Measurements from ENCODE around the gene KASH5.

- TF ChIP-seq GZF1 (CRISPR knock-in tag; IDR thresholded peaks at IDR 0.05) (no peak), SMARCC2 (IDR thresholded peaks at IDR 0.05) (no peak), NFE2L1 (CRISPR knock-in tag; IDR thresholded peaks at IDR 0.05; ENCODE audit: borderline replicate concordance) (no peak), FOSL1 (CRISPR knock-in tag; IDR thresholded peaks at IDR 0.05; ENCODE audit: borderline replicate concordance) (no peak), JUND (CRISPR knock-in tag; IDR thresholded peaks at IDR 0.05) (no peak), ZIK1 (CRISPR knock-in tag; IDR thresholded peaks at IDR 0.05; ENCODE audit: borderline replicate concordance, low read depth) (no peak), GABPA (IDR thresholded peaks at IDR 0.05; ENCODE audit: low read depth, low read length) (no peak), GABPA (CRISPR knock-in tag; IDR thresholded peaks at IDR 0.05; ENCODE audit: low read depth) (no peak), POLR2AphosphoS5 (IDR thresholded peaks at IDR 0.05; ENCODE audit: low read depth, low read length) (no peak), CTCF (CRISPR knock-in tag; IDR thresholded peaks at IDR 0.05) (no peak), ZNF232 (CRISPR knock-in tag; IDR thresholded peaks at IDR 0.05; ENCODE audit: borderline replicate concordance) (no peak)
- TF ChIP-seq, protein P1, sequence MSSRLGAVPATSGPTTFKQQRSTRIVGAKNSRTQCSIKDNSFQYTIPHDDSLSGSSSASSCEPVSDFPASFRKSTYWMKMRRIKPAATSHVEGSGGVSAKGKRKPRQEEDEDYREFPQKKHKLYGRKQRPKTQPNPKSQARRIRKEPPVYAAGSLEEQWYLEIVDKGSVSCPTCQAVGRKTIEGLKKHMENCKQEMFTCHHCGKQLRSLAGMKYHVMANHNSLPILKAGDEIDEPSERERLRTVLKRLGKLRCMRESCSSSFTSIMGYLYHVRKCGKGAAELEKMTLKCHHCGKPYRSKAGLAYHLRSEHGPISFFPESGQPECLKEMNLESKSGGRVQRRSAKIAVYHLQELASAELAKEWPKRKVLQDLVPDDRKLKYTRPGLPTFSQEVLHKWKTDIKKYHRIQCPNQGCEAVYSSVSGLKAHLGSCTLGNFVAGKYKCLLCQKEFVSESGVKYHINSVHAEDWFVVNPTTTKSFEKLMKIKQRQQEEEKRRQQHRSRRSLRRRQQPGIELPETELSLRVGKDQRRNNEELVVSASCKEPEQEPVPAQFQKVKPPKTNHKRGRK (CRISPR knock-in tag; IDR thresholded peaks at IDR 0.05): no peak
- TF ChIP-seq, protein P2, sequence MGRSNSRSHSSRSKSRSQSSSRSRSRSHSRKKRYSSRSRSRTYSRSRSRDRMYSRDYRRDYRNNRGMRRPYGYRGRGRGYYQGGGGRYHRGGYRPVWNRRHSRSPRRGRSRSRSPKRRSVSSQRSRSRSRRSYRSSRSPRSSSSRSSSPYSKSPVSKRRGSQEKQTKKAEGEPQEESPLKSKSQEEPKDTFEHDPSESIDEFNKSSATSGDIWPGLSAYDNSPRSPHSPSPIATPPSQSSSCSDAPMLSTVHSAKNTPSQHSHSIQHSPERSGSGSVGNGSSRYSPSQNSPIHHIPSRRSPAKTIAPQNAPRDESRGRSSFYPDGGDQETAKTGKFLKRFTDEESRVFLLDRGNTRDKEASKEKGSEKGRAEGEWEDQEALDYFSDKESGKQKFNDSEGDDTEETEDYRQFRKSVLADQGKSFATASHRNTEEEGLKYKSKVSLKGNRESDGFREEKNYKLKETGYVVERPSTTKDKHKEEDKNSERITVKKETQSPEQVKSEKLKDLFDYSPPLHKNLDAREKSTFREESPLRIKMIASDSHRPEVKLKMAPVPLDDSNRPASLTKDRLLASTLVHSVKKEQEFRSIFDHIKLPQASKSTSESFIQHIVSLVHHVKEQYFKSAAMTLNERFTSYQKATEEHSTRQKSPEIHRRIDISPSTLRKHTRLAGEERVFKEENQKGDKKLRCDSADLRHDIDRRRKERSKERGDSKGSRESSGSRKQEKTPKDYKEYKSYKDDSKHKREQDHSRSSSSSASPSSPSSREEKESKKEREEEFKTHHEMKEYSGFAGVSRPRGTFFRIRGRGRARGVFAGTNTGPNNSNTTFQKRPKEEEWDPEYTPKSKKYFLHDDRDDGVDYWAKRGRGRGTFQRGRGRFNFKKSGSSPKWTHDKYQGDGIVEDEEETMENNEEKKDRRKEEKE (IDR thresholded peaks at IDR 0.05): no peak
Observed at GRCh38 chr19:49456326-49456725, 68.3 kb downstream of the KASH5 start.

Data from HepG2 (cell line).